ENCODE data around the gene SHISA5. TPM values are rescaled to one million over a fixed set of nuclear protein-coding genes. Genes with fewer than 3 reads are reported as not detected.

The SHISA5 gene
- total and polyA plus RNA-seq, 2 of the 8 experiments (the other 6 are each of a cell fraction or from before 2014, with no cell fraction given): 196 to 315 TPM

DNA sequence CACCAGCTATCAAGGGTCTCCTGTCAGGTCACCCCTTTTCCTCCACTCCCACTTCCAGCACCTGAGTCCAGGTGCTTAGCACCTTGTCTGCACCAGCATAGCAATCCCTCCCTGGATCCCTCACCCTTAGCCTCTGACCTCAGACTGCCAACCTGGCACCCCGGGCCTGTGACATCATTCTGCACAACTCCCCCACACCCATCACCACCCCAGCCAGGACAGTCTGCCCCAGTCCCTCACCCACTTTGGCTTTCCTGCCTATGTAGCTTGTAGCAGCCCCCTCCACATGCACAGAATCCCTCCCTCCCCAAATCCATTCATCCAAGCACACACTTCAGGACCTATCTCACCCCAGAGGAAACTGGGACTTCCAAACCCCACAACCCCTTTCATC, 73.3 kb downstream of the SHISA5 start (continued):
- no peak for TF ChIP-seq CHD7 (IDR thresholded peaks at IDR 0.05; ENCODE audit: insufficient replicate concordance, low read length)
- no peak for TF ChIP-seq NANOG (IDR thresholded peaks at IDR 0.05; ENCODE audit: insufficient read depth, low read depth, low read length, poor library complexity, severe bottlenecking)
- no peak for TF ChIP-seq E2F6 (IDR thresholded peaks at IDR 0.05)

Measured in H1 (cell line).